OCI-LY1 (cell line): ENCODE data around the gene RHEB.

ENCODE experiments used
- H2AFZ ChIP-seq: fragments of 200-600 bp; sonication (generic), shearing (Covaris generic); 2 replicates; pipeline ENCODE4 v1.6.0; 2014; ENCODE audit warnings: antibody characterized with exemption, mild to moderate bottlenecking, low read length
- H3F3A ChIP-seq: fragments of 200-600 bp; sonication (generic), shearing (Covaris generic); 2 replicates; pipeline ENCODE4 v1.6.0; 2014; ENCODE audit warnings: mild to moderate bottlenecking, antibody characterized with exemption, low read length, moderate library complexity; ENCODE audit not compliant: insufficient read depth
- H3K27ac ChIP-seq: fragments of 200-600 bp; sonication (generic); 2 replicates; pipeline ENCODE4 v1.5.1; 2014; ENCODE audit warnings: low read length, mixed run types, mild to moderate bottlenecking, low read depth; ENCODE audit not compliant: poor library complexity, severe bottlenecking
- H3K27me3 ChIP-seq: fragments of 200-600 bp; sonication (generic); 2 replicates; pipeline ENCODE4 v1.6.0; 2014; ENCODE audit warnings: antibody characterized with exemption, mild to moderate bottlenecking, low read length, moderate library complexity; ENCODE audit not compliant: insufficient read depth
- H3K36me3 ChIP-seq: fragments of 200-600 bp; sonication (generic); 2 replicates; pipeline ENCODE4 v1.6.1; 2014; ENCODE audit warnings: mild to moderate bottlenecking, antibody characterized with exemption, low read length, moderate library complexity, mixed read lengths; ENCODE audit not compliant: insufficient read depth
- H3K4me1 ChIP-seq: fragments of 200-600 bp; sonication (generic); 2 replicates; pipeline ENCODE4 v1.5.1; 2014; ENCODE audit warnings: mild to moderate bottlenecking, low read length, moderate library complexity; ENCODE audit not compliant: insufficient read depth, severe bottlenecking
- H3K4me2 ChIP-seq: fragments of 200-600 bp; sonication (generic), shearing (Covaris generic); 2 replicates; pipeline ENCODE4 v1.6.1; 2014; ENCODE audit warnings: low read length
- H3K4me3 ChIP-seq: fragments of 200-600 bp; sonication (generic); 2 replicates; pipeline ENCODE4 v1.5.1; 2014; ENCODE audit warnings: low read length, low read depth, mild to moderate bottlenecking, mixed read lengths; ENCODE audit not compliant: poor library complexity, severe bottlenecking
- H3K79me2 ChIP-seq: fragments of 200-600 bp; shearing (Covaris generic); 2 replicates; pipeline ENCODE4 v1.6.1; 2016; ENCODE audit warnings: mixed run types, low read length, mixed read lengths; ENCODE audit not compliant: insufficient read depth
- H3K9ac ChIP-seq: fragments of 200-600 bp; sonication (generic), shearing (Covaris generic); 2 replicates; pipeline ENCODE4 v1.6.1; 2014; ENCODE audit warnings: mild to moderate bottlenecking, low read length, mixed read lengths
- H3K9me2 ChIP-seq: fragments of 200-600 bp; sonication (generic), shearing (Covaris generic); 2 replicates; pipeline ENCODE4 v1.6.1; 2014; ENCODE audit warnings: low read depth, mild to moderate bottlenecking, low read length, mixed read lengths
- H3K9me3 ChIP-seq: fragments of 200-600 bp; shearing (Covaris generic); 2 replicates; pipeline ENCODE4 v1.6.1; 2014; ENCODE audit warnings: low read length, mixed read lengths
- H4K20me1 ChIP-seq: fragments of 200-600 bp; sonication (generic), shearing (Covaris generic); 2 replicates; pipeline ENCODE4 v1.6.0; 2016; ENCODE audit warnings: mild to moderate bottlenecking, low read length; ENCODE audit not compliant: insufficient read depth
- CTCF ChIP-seq: fragments of 200-600 bp; sonication (generic), shearing (Covaris generic); IDR thresholded peaks from 2 replicates; pipeline ENCODE4 v1.5.1; 2017; ENCODE audit warnings: mild to moderate bottlenecking, antibody characterized with exemption, low read length, moderate library complexity, mixed read lengths
- EZH2 ChIP-seq: fragments of 200-600 bp; sonication (generic), shearing (Covaris generic); IDR thresholded peaks from 2 replicates; pipeline ENCODE4 v1.8.0; 2017; ENCODE audit warnings: borderline replicate concordance, mixed run types, mild to moderate bottlenecking, antibody characterized with exemption, low read length, moderate library complexity, mixed read lengths

Gene RHEB

GRCh38 chr7:151426441-151426903 lies 93.2 kb downstream of the RHEB start:
- peaks cover 23% of the 10 kb centered on the region; the same call in 1 of the 2 replicates for H3K27me3 ChIP-seq
- H3K9ac ChIP-seq = no peak overlapping the region
- H3K79me2 ChIP-seq = no peaks in the 10 kb centered on the region
- no peaks in the 10 kb centered on the region for H4K20me1 ChIP-seq
- no peak overlapping the region for H3K4me3 ChIP-seq
- H3K9me2 ChIP-seq = no peaks in the 10 kb centered on the region
- no peak overlapping the region for H2AFZ ChIP-seq
- peaks cover 13% of the 10 kb centered on the region for H3K4me1 ChIP-seq
- no peaks in the 10 kb centered on the region for H3K9me3 ChIP-seq
- H3K36me3 ChIP-seq = no peaks in the 10 kb centered on the region; the same call in 1 of the 2 replicates
- no peak overlapping the region for H3K27ac ChIP-seq
- TF ChIP-seq EZH2 (no peak), CTCF (no peak)
- no peak overlapping the region for H3K4me2 ChIP-seq
- H3F3A ChIP-seq = no peaks in the 10 kb centered on the region

DNA sequence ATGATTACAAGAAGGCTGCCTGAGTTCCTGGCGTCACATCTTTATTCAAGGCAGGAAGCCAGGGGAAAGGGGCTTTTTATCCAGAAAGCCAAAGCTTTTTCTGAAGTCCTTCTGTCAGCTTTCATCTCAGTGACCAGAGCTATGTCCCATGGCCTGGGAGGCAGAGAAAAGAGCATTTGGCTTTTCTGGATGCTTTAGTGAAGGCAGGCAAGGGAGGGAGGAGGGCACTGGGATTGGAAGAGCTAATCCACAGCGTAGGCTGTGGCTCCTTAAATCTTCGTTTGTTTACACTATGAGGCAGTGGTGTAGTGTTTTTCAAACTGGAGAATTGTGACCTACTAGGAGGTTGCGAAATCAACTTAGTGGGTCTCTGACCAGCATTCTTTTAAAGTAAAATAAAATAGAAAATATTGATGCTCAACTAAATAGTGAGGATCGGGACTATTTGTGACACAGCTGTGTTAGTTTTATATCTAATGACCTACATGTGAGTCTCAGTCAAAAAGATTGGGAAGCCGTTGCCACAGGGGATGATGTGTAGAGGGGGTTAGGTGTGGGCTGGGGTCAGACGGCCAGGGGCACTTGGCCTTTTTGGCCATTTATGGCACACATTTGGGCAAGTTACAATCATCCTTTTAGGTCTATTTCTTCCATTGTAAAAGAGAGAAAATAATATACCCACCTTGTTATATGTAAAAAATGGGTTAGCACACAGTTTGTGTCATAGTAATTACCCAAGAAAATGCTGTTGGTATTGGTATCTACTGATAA lies 93.8 kb downstream of the RHEB start:
- TF ChIP-seq CTCF (no peak), EZH2 (no peak)
- no peaks in the 10 kb centered on the region for H3K9me2 ChIP-seq
- no peaks in the 10 kb centered on the region for H3K9me3 ChIP-seq
- no peaks in the 10 kb centered on the region; the same call in 1 of the 2 replicates for H3K36me3 ChIP-seq
- H3K9ac ChIP-seq = no peak overlapping the region
- H3K4me2 ChIP-seq = no peak overlapping the region
- peaks cover 23% of the 10 kb centered on the region; the same call in 1 of the 2 replicates for H3K27me3 ChIP-seq
- no peak overlapping the region for H3K4me3 ChIP-seq
- no peak overlapping the region for H3K27ac ChIP-seq
- no peaks in the 10 kb centered on the region for H4K20me1 ChIP-seq
- peaks cover 13% of the 10 kb centered on the region for H3K4me1 ChIP-seq
- no peaks in the 10 kb centered on the region for H3F3A ChIP-seq
- H3K79me2 ChIP-seq = no peaks in the 10 kb centered on the region
- no peak overlapping the region for H2AFZ ChIP-seq

- H3K36me3 ChIP-seq = no peaks in the 10 kb centered on the region; the same call in 1 of the 2 replicates
- no peak for TF ChIP-seq EZH2
- no peak for TF ChIP-seq CTCF
- H2AFZ ChIP-seq = no peak overlapping the region
- H3F3A ChIP-seq = no peaks in the 10 kb centered on the region
- H3K9me2 ChIP-seq = no peaks in the 10 kb centered on the region
- no peaks in the 10 kb centered on the region for H3K79me2 ChIP-seq
- H3K9me3 ChIP-seq = peaks cover 7% of the 10 kb centered on the region
- no peaks in the 10 kb centered on the region for H4K20me1 ChIP-seq
- H3K27me3 ChIP-seq = peaks cover 27% of the 10 kb centered on the region; the same call in 1 of the 2 replicates
- H3K27ac ChIP-seq = no peak overlapping the region
- H3K4me2 ChIP-seq = no peak overlapping the region
- H3K4me3 ChIP-seq = no peak overlapping the region
- H3K9ac ChIP-seq = no peak overlapping the region
- peaks cover 8% of the 10 kb centered on the region for H3K4me1 ChIP-seq
These were observed 94.9 kb downstream of the RHEB start for GRCh38 chr7:151424799-151425198.
